HEK293 (cell line): Measurements from ENCODE around the gene ARHGAP42.

Experiments used
- CTCF ChIA-PET: fragments of 350-600 bp; formaldehyde crosslinking; extraction: SDS; loops from one replicate; lab custom pipeline; 2021; ENCODE audit warnings: antibody characterized with exemption; lab: Yijun Ruan, JAX
- POLR2A ChIA-PET: fragments of 300-600 bp; formaldehyde crosslinking; extraction: SDS; loops from one replicate; lab custom pipeline; 2020; ENCODE audit warnings: antibody characterized with exemption, inconsistent platforms; lab: Yijun Ruan, JAX
- H3K27ac ChIP-seq: fragments of 200-500 bp; sonication (Bioruptor generic); 2 replicates; pipeline ENCODE4 v1.5.1; 2014; ENCODE audit warnings: low read depth, low read length, control low read depth, inconsistent platforms; ENCODE audit errors: extremely low read depth
- H3K36me3 ChIP-seq, 2 experiments: fragments of 200-500 bp in 1 of 2; sonication (Bioruptor generic) in 1 of 2; 1 replicate in 1 of 2; 2 replicates in 1 of 2; pipeline ENCODE4 v1.5.1; 2014 to 2017; ENCODE audit warnings: inconsistent platforms in 2 of 2, low read length in 2 of 2; ENCODE audit not compliant: control insufficient read depth in 2 of 2, insufficient read depth in 1 of 2
- H3K4me1 ChIP-seq: fragments of 200-500 bp; sonication (Bioruptor generic); 2 replicates; pipeline ENCODE4 v1.5.1; 2014; ENCODE audit warnings: mild to moderate bottlenecking, low read length, inconsistent platforms; ENCODE audit not compliant: control insufficient read depth, insufficient read depth
- H3K4me3 ChIP-seq: 2 replicates; pipeline ENCODE4 v1.5.1; 2011; ENCODE audit warnings: low read depth, mild to moderate bottlenecking, control low read depth, low read length, moderate library complexity
- H3K9me3 ChIP-seq: fragments of 200-500 bp; sonication (Bioruptor generic); 2 replicates; pipeline ENCODE4 v1.5.1; 2014; ENCODE audit warnings: low read depth, low read length, inconsistent platforms; ENCODE audit not compliant: control insufficient read depth, insufficient read depth
- KLF9 ChIP-seq: fragments of 450-650 bp; formaldehyde crosslinking; IDR thresholded peaks from 2 replicates; pipeline ENCODE4 v1.5.1; 2016; ENCODE audit warnings: missing biosample characterization, missing genetic modification characterization, low read depth
- SETDB1 ChIP-seq: IDR thresholded peaks from one replicate; pipeline ENCODE4 v1.6.1; 2017; ENCODE audit warnings: mild to moderate bottlenecking, low read length, moderate library complexity, mixed read lengths; ENCODE audit not compliant: insufficient read length
- SP3 ChIP-seq: fragments of 450-650 bp; formaldehyde crosslinking; IDR thresholded peaks from 2 replicates; pipeline ENCODE4 v1.5.1; 2016; ENCODE audit warnings: missing biosample characterization, missing genetic modification characterization
- TRIM28 ChIP-seq: IDR thresholded peaks from 2 replicates; pipeline ENCODE4 v1.6.1; 2011; ENCODE audit warnings: low read length, control low read depth, borderline replicate concordance
- WT1 ChIP-seq: fragments of 450-650 bp; formaldehyde crosslinking; IDR thresholded peaks from 2 replicates; pipeline ENCODE4 v1.5.1; 2016; ENCODE audit warnings: missing biosample characterization, missing genetic modification characterization
- ZNF133 ChIP-seq: fragments of 450-650 bp; formaldehyde crosslinking; IDR thresholded peaks from 2 replicates; pipeline ENCODE4 v1.5.1; 2016; ENCODE audit warnings: missing biosample characterization, missing genetic modification characterization
- ZNF223 ChIP-seq: fragments of 450-650 bp; formaldehyde crosslinking; IDR thresholded peaks from 2 replicates; pipeline ENCODE4 v1.5.1; 2016; ENCODE audit warnings: missing biosample characterization, missing genetic modification characterization
- ZNF23 ChIP-seq: fragments of 450-650 bp; formaldehyde crosslinking; IDR thresholded peaks from 2 replicates; pipeline ENCODE4 v1.5.1; 2016; ENCODE audit warnings: missing biosample characterization, missing genetic modification characterization, borderline replicate concordance
- ZNF629 ChIP-seq: fragments of 450-650 bp; formaldehyde crosslinking; IDR thresholded peaks from 2 replicates; pipeline ENCODE4 v1.5.1; 2017; ENCODE audit warnings: missing biosample characterization, missing genetic modification characterization
- ZNF792 ChIP-seq: fragments of 450-650 bp; formaldehyde crosslinking; IDR thresholded peaks from 2 replicates; pipeline ENCODE4 v1.5.1; 2016; ENCODE audit warnings: missing biosample characterization, missing genetic modification characterization
- ZNF843 ChIP-seq: fragments of 450-650 bp; formaldehyde crosslinking; IDR thresholded peaks from 2 replicates; pipeline ENCODE4 v1.5.1; 2016; ENCODE audit warnings: missing biosample characterization, missing genetic modification characterization
- ZXDB ChIP-seq: fragments of 450-650 bp; formaldehyde crosslinking; IDR thresholded peaks from 2 replicates; pipeline ENCODE4 v1.5.1; 2016; ENCODE audit warnings: missing biosample characterization, missing genetic modification characterization
- TF ChIP-seq, protein P1 (sequence below): IDR thresholded peaks from 2 replicates; pipeline ENCODE4 v1.6.1; 2011; ENCODE audit warnings: mild to moderate bottlenecking, low read depth, low read length, borderline replicate concordance
- TF ChIP-seq, protein P2 (sequence below): fragments of 450-650 bp; formaldehyde crosslinking; IDR thresholded peaks from 2 replicates; pipeline ENCODE4 v1.5.1; 2016; ENCODE audit warnings: missing biosample characterization, missing genetic modification characterization

ARHGAP42 gene

GRCh38 chr11:100860318-100861155 is 173.4 kb downstream of the ARHGAP42 start:
- Histone ChIP-seq H3K9me3 (no peaks in the 10 kb centered on the region), H3K27ac (no peak overlapping the region), H3K36me3 (no peaks in the 10 kb centered on the region), H3K4me3 (no peak overlapping the region), H3K4me1 (no peaks in the 10 kb centered on the region)
- ChIA-PET CTCF (no interaction called here), POLR2A (no interaction called here)
- TF ChIP-seq ZNF133 (tag by site-specific recombination): no peak
- TF ChIP-seq ZNF843 (tag by site-specific recombination): no peak
- TF ChIP-seq ZNF223 (tag by site-specific recombination): no peak
- TF ChIP-seq, protein P1, sequence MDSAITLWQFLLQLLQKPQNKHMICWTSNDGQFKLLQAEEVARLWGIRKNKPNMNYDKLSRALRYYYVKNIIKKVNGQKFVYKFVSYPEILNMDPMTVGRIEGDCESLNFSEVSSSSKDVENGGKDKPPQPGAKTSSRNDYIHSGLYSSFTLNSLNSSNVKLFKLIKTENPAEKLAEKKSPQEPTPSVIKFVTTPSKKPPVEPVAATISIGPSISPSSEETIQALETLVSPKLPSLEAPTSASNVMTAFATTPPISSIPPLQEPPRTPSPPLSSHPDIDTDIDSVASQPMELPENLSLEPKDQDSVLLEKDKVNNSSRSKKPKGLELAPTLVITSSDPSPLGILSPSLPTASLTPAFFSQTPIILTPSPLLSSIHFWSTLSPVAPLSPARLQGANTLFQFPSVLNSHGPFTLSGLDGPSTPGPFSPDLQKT: no peak
- TF ChIP-seq KLF9: no peak

DNA sequence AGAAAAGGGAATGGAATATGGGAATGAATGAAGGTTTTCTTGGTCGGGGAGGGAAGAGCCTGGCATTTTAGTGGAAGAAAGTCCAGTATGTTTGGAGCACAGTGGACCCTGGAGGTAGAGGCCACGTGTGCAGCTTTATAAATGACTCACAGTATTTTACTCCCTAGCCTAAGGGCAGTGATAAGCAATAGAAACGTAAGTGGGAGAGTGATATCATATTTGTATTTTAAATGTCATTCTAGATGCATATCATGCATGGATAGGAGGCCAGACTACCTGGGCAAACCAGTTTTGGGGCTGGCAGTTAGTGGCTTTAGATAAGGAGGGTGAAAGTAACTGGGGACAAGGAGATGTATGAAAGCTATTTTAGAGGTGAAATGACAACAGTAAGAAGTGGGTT is 174.1 kb downstream of the ARHGAP42 start:
- TF ChIP-seq WT1 (tag by site-specific recombination) (peak; percentile 32; the same call in 1 of the 2 replicates), ZNF629 (tag by site-specific recombination) (0 out of 2 replicates have a peak, but pooled peaks have one; percentile 49), ZNF792 (tag by site-specific recombination) (no peak)
- no peak overlapping the region for H3K4me3 ChIP-seq
- no peaks in the 10 kb centered on the region for H3K36me3 ChIP-seq
- CTCF ChIA-PET: no interaction called here
- H3K9me3 ChIP-seq: no peaks in the 10 kb centered on the region
- POLR2A ChIA-PET: no interaction called here
- H3K27ac ChIP-seq: no peak overlapping the region
- H3K4me1 ChIP-seq: no peaks in the 10 kb centered on the region

DNA sequence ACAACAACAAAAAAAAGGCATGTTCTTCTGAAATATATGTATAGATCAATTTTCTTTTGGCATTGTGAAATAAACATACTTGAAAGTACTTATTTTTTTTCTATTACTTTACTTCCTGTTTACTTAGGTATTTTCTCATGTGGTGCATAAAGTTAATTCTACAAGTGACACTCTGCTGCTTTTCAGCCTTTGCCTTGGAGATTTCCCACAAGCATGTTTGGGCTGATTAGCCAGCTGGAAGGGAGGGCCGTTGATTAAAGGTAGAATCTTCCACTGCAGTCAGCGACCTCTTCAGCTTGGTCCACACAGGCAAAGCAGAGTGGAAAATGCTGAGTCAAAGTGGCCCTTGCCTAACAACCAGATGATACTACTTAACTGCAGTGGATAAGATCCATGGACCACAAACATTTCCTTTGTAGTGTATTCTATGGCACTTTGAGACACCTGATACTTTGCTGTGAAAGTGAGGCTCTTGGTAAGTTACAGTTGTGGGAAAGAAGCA is 176.0 kb downstream of the ARHGAP42 start:
- H3K4me3 ChIP-seq: no peak overlapping the region
- TF ChIP-seq SP3 (tag by site-specific recombination) (no peak), ZXDB (0 out of 2 replicates have a peak, but pooled peaks have one; percentile 34), TRIM28 (peak; percentile 92; the same call in 1 of the 2 replicates), ZNF23 (no peak), SETDB1 (peak; percentile 13)
- TF ChIP-seq, protein P2, sequence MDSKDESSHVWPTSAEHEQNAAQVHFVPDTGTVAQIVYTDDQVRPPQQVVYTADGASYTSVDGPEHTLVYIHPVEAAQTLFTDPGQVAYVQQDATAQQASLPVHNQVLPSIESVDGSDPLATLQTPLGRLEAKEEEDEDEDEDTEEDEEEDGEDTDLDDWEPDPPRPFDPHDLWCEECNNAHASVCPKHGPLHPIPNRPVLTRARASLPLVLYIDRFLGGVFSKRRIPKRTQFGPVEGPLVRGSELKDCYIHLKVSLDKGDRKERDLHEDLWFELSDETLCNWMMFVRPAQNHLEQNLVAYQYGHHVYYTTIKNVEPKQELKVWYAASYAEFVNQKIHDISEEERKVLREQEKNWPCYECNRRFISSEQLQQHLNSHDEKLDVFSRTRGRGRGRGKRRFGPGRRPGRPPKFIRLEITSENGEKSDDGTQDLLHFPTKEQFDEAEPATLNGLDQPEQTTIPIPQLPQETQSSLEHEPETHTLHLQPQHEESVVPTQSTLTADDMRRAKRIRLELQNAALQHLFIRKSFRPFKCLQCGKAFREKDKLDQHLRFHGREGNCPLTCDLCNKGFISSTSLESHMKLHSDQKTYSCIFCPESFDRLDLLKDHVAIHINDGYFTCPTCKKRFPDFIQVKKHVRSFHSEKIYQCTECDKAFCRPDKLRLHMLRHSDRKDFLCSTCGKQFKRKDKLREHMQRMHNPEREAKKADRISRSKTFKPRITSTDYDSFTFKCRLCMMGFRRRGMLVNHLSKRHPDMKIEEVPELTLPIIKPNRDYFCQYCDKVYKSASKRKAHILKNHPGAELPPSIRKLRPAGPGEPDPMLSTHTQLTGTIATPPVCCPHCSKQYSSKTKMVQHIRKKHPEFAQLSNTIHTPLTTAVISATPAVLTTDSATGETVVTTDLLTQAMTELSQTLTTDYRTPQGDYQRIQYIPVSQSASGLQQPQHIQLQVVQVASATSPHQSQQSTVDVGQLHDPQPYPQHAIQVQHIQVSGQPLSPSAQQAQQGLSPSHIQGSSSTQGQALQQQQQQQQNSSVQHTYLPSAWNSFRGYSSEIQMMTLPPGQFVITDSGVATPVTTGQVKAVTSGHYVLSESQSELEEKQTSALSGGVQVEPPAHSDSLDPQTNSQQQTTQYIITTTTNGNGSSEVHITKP: 0 out of 2 replicates have a peak, but pooled peaks have one; percentile 34
- ChIA-PET CTCF (interaction anchor here (0.8 to 1.0 kb wide), 2 partner anchors 179 to 181 kb away, joined by 3 read pairs; no protein-coding TSS in a partner anchor), POLR2A (interaction anchor here (0.9 kb wide), 1 partner anchor 14 kb away, joined by 3 read pairs; no protein-coding TSS in a partner anchor)
- H3K27ac ChIP-seq: no peak overlapping the region
- H3K9me3 ChIP-seq: no peaks in the 10 kb centered on the region
- H3K36me3 ChIP-seq: no peaks in the 10 kb centered on the region
- H3K4me1 ChIP-seq: no peaks in the 10 kb centered on the region
